Prostate gland (tissue), 2 donors: Measurements from ENCODE around the gene JAKMIP3.

Experiments used
- CTCF ChIP-seq, 4 experiments: fragments of 200-600 bp in 2 of 4; fragments of 450-650 bp in 2 of 4; sonication (generic) in 2 of 4; IDR thresholded peaks; 1 replicate in 3 of 4; 2 replicates in 1 of 4; pipeline ENCODE4 v1.5.1; 2016 to 2019; ENCODE audit warnings: antibody characterized with exemption in 4 of 4, mild to moderate bottlenecking in 2 of 4, moderate library complexity in 2 of 4
- POLR2A ChIP-seq: fragments of 450-650 bp; IDR thresholded peaks from one replicate; pipeline ENCODE4 v1.6.1; 2016; ENCODE audit warnings: antibody characterized with exemption, mild to moderate bottlenecking
- POLR2AphosphoS5 ChIP-seq: sonication (generic); formaldehyde crosslinking; IDR thresholded peaks from one replicate; pipeline ENCODE4 v1.6.1; 2017; ENCODE audit warnings: antibody characterized with exemption

- TF ChIP-seq CTCF (IDR thresholded peaks at IDR 0.05) (no peak), POLR2A (no peak), POLR2AphosphoS5 (no peak)
These were observed 6.7 kb upstream of the JAKMIP3 start for GRCh38 chr10:132058793-132059759.
